Ishikawa (cell line): ENCODE results near the gene GJC1.

Experiments
- CEBPB ChIP-seq: IDR thresholded peaks from 2 replicates; pipeline ENCODE4 v1.6.1; 2012
- CREB1 ChIP-seq: IDR thresholded peaks from 2 replicates; pipeline ENCODE4 v1.6.1; 2012; ENCODE audit warnings: low read depth
- EGR1 ChIP-seq: IDR thresholded peaks from 2 replicates; pipeline ENCODE4 v1.6.1; 2012
- EP300 ChIP-seq: IDR thresholded peaks from 2 replicates; pipeline ENCODE4 v1.6.1; 2012; ENCODE audit warnings: borderline replicate concordance
- FOXM1 ChIP-seq: IDR thresholded peaks from 2 replicates; pipeline ENCODE4 v1.6.1; 2012; ENCODE audit warnings: low read depth, borderline replicate concordance
- MAX ChIP-seq: IDR thresholded peaks from 2 replicates; pipeline ENCODE4 v1.6.1; 2012
- NFIC ChIP-seq: IDR thresholded peaks from 2 replicates; pipeline ENCODE4 v1.6.1; 2012
- RAD21 ChIP-seq: IDR thresholded peaks from 2 replicates; pipeline ENCODE4 v1.6.1; 2012; ENCODE audit warnings: low read depth
- TEAD4 ChIP-seq: IDR thresholded peaks from 2 replicates; pipeline ENCODE4 v1.6.1; 2012
- ZBTB7A ChIP-seq: IDR thresholded peaks from 2 replicates; pipeline ENCODE4 v1.6.1; 2012; ENCODE audit warnings: low read depth
- TF ChIP-seq, protein P1 (sequence below): IDR thresholded peaks from 2 replicates; pipeline ENCODE4 v1.6.1; 2012

- TF ChIP-seq MAX, result no peak
- no peak for TF ChIP-seq TEAD4
- TF ChIP-seq, protein P1, sequence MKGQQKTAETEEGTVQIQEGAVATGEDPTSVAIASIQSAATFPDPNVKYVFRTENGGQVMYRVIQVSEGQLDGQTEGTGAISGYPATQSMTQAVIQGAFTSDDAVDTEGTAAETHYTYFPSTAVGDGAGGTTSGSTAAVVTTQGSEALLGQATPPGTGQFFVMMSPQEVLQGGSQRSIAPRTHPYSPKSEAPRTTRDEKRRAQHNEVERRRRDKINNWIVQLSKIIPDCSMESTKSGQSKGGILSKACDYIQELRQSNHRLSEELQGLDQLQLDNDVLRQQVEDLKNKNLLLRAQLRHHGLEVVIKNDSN, result no peak
- TF ChIP-seq EP300, result no peak
- TF ChIP-seq FOXM1, result no peak
- TF ChIP-seq NFIC, result no peak
- TF ChIP-seq CEBPB, result no peak
- TF ChIP-seq ZBTB7A, result no peak
- no peak for TF ChIP-seq RAD21
- no peak for TF ChIP-seq CREB1
- TF ChIP-seq EGR1, result no peak
Observed at GRCh38 chr17:44780161-44780560, 49.9 kb downstream of the GJC1 start.
